Measurements from ENCODE around the gene SPPL2A. TPM values are rescaled to one million over a fixed set of nuclear protein-coding genes. Genes with fewer than 3 reads are reported as not detected.
A peak's percentile ranks its signal among the peaks of the same experiment; 100 is the strongest.

SPPL2A gene
- total and polyA plus RNA-seq, 9 of the 15 experiments (the other 6 are each of a cell fraction or from before 2014, with no cell fraction given): 9.8 to 66.1 (median 38.0) TPM

- peak; percentile 62 for TF ChIP-seq ZBTB40 (IDR thresholded peaks at IDR 0.05)
- TF ChIP-seq ZBTB40 (CRISPR knock-in tag; IDR thresholded peaks at IDR 0.05): no peak
- peak; percentile 58 for TF ChIP-seq HCFC1 (IDR thresholded peaks at IDR 0.05; ENCODE audit: low read depth, low read length)
- TF ChIP-seq SIN3A (IDR thresholded peaks at IDR 0.05; ENCODE audit: borderline replicate concordance in 2 of 2, control insufficient read depth in 1 of 2, low read depth in 2 of 2, low read length in 2 of 2): peak; percentile 43 to 86
- peak in 1 of 3 experiments; percentile 25; a peak in 1 of 6 replicates for TF ChIP-seq CTCF (IDR thresholded peaks at IDR 0.05 in 2 of 3, conservative IDR thresholded peaks at IDR 0.05 in 1 of 3; ENCODE audit: insufficient read depth in 2 of 3, low read depth in 1 of 3, low read length in 3 of 3)
- no peak for TF ChIP-seq GTF2B (IDR thresholded peaks at IDR 0.05; ENCODE audit: extremely low read depth, insufficient read length)
- TF ChIP-seq TBP (optimal IDR thresholded peaks at IDR 0.05; ENCODE audit: low read depth, low read length): peak; percentile 79
- peak; percentile 77 for TF ChIP-seq POLR2H (tag; IDR thresholded peaks at IDR 0.05; ENCODE audit: low read depth)
- no peak for TF ChIP-seq PATZ1 (CRISPR knock-in tag; IDR thresholded peaks at IDR 0.05; ENCODE audit: borderline replicate concordance)
- no peak for TF ChIP-seq ATF1 (CRISPR knock-in tag; IDR thresholded peaks at IDR 0.05)
- TF ChIP-seq ATF1 (tag; IDR thresholded peaks at IDR 0.05): peak; percentile 69
- TF ChIP-seq PML (IDR thresholded peaks at IDR 0.05; ENCODE audit: low read length): peak; percentile 81
Observed at GRCh38 chr15:50686469-50687301, 78.8 kb downstream of the SPPL2A start, which contains the start of gene TRPM7 (continued).
